HG03175 (cell line): Measurements from ENCODE around the gene ING1.
"Not testable (repeated sequence)": the region's sequence is repeated elsewhere in the genome, so short reads cannot be mapped to it uniquely, and the experiment has no call there.

Source experiments
- ATAC-seq: cut with Tn5 transposase; IDR thresholded peaks from one replicate; pipeline ENCODE4 v1.9.1; 2021; ENCODE audit warnings: mild to moderate bottlenecking, moderate library complexity; ENCODE audit not compliant: unreplicated experiment

The ING1 gene

DNA sequence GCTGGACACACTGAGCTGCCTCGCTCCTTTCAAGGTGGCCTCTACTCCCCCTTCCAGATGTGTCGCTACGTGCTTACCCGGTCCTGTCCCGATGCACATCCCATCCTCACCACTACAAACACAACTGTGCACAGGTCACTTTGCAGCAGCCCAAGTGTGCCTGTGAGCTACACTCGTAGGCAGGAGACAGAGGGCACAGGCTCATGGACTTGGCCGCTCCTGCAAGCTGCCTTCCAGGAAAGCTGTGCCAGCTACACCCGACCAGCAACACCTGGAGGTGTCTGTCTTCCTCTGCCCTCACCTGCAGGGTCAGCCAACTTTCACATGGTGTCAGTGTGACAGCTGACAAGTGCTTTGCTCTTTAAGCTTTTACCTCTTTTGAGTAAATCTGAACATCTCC, 23.0 kb upstream of the ING1 start:
- no peak for ATAC-seq

GRCh38 chr13:110695774-110696173, 17.7 kb upstream of the ING1 start:
- not testable (repeated sequence) for ATAC-seq

- ATAC-seq: no peak
These were observed 16.7 kb upstream of the ING1 start for GRCh38 chr13:110696776-110697175.

GRCh38 chr13:110697842-110698241, 15.7 kb upstream of the ING1 start:
- no peak for ATAC-seq

GRCh38 chr13:110698689-110699088, 14.8 kb upstream of the ING1 start:
- peak; percentile 86 for ATAC-seq

DNA sequence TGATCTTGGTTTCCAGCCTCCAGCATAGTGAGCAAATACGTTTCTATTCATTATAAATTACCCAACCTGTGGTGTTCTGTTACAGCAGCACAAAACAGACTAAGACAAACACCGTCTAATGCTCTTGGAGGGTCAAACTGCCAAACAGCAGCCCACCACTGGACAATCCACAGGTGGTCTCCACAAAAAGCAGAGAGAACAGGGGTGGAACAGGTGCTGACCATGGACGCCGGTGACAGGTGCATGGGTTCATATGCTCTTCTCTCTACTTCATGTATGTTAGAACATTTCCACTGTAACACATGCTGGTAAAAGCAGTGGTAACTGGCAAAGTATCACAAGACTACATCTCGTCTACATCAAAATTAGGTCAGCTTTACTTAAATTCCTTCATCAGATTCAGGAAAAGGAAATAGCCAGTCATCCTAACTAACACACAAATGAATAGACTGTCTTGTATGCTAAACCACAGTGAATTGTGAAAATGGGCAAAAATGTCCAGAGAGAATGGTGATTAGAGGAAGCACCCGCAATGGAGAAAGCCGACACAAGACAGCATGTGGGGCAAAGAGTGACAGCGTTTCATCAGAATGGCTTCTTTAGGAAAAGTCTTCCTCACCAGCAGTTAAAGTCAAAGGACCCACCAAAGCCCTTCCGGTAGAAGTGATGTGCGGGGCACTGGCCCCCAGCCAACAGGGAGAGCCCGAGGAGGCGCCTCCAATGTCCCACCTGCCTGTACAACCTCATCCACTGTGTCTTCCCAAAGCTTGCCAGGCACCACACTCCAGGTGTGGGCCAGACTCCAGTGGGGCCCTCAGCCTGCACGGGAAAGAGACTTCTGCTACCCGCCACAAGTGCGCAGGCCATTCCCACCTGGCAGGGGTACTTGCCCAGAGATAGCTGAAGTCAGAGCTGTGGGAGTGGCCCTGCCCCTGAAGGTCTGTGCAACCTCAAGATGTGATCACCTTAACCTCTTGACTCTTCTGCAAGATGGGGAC, 14.1 kb upstream of the ING1 start:
- no peak for ATAC-seq

DNA sequence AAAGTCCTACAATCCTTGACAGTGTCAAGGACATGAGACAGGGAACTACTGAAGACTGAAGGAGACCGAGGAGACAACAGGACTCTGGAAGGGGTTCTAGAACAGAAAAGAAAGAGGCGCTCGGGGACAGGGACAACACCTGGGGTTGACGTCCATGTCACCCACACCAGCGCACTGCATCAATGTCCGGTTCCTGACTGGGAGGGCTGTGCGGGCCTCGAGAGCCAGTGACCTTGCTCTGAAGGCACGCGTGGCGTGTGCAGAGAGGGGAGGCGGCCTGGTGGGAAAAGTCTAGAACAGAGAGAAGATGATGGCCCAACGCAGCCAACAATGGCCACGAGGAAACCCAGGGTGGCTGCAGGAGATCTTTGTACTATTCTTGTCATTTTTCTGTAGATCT, 13.3 kb upstream of the ING1 start:
- ATAC-seq: no peak

DNA sequence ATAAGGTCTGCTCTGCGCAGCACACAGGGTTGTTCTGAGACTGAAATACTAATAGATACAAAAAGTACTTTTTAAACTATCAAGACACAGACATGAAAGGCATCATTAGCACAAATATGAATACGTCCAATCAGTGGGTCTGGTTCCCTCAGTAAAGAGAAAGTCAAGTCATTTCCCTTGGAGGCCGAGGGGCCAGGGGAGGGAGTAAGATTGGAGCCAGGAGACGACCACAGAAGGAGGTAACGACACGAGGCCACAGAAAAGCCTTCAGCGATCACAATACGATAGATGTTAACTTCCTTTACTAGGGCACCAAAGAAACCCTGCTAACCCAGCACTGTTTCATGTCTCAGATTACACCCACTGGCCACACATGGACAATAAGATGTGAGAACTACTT, 12.9 kb upstream of the ING1 start:
- no peak for ATAC-seq

DNA sequence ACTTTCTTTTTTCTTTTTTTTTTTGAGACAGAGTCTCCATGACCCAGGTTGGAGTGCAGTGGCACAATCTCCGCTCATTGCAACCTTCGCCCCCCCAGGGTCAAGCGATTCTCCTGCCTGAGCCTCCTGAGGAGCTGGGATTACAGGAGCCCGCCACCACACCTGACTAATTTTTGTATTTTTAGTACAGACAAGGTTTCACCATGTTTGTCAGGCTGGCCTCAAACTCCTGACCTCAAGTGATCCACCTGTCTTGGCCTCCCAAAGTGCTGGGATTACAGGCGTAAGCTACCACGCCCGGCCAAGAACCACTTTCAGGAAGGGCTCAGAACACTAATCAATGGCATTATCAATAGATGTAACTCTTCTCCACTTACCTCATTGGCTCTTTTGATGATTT, 12.4 kb upstream of the ING1 start:
- ATAC-seq: not testable (repeated sequence)

- no peak for ATAC-seq
These were observed 11.4 kb upstream of the ING1 start for GRCh38 chr13:110702089-110702488.

DNA sequence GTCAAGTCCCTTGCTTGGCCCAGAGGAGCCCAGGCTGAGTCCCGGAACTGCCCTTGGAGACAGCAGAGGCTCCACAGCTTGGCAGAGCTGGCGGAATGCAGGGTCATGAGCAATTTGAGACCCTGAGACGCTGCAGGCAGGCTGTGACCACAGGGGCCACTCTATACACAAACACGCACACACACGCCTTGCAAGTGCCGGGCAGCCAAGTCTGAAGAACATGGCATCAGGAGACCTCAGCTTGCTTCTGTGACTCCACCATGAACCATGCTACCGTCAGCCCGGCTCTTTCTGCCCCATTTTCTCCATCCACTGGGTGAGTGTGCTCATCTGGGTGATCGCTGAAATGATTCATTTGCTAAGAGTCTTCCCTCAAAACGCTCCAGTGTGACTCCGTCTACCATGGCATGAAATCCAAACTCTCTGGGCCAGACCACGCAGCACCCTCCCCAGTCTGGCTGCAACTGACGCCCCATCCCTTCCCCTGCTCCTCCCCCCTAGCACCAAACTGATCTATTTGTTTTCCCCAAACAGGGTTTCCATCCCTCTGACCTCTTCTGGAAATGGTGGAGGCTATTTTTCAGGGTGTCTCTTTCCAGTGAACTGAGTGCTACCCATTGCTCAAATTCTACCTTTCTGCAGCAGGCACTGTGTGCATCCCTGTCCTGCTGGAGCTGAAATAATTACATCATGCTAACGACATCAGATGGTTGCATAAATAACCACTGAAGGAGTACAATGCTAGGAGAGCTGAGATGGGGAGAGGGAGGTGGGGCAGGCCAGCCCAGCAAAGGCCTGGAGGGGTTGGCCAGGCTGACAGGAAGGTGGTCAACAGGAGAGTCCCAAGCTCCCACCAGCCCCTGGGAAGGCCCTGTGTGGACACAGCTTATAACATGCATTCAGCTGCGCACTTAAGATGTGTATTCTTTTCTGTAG, 10.6 kb upstream of the ING1 start:
- ATAC-seq: no peak

GRCh38 chr13:110705356-110705825, 8.1 kb upstream of the ING1 start:
- ATAC-seq: no peak

DNA sequence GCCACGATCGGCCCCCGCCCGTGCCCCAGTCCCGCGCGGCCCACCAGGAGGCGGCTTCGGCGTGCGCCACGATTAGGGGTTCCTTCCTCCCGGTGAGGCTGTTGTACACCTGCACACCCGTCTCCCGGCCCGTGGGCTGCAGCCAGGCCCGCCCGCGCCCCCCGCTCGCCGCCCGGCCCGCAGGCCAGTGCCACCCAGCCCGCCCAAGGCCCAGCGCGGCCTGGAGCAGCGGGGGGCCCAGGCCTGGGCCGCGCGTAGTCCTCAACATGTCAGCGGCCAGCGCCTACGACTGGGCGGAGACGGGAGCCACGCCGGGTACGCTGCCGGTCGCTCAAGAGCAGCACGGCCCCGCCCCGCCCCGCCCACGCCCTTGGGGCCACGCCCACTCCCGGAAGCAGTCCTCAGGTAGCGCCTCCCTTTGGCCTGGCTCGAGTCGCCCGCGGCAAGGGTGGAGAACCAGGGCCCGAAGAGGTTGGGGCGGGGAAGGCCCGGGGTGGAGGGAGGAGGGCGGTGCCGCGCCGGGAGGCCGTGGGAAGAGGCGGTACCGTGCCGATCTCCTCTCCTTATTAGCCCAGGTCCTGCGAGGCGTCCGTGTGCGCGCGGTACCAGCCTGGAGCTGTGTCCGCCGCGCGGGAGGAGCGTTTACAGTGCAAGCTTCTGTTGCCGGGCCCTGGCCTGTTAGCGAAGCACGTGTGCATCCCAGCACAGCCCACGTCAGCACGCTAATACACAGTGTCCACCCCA, 7.5 kb upstream of the ING1 start, which contains the start of gene CARS2:
Gene CARS2, minus strand, starts transcription at position 291 of the 744 bp plus-strand sequence. Its CDS starts 23 bp downstream, at position 268.
- peak; percentile 93 for ATAC-seq

DNA sequence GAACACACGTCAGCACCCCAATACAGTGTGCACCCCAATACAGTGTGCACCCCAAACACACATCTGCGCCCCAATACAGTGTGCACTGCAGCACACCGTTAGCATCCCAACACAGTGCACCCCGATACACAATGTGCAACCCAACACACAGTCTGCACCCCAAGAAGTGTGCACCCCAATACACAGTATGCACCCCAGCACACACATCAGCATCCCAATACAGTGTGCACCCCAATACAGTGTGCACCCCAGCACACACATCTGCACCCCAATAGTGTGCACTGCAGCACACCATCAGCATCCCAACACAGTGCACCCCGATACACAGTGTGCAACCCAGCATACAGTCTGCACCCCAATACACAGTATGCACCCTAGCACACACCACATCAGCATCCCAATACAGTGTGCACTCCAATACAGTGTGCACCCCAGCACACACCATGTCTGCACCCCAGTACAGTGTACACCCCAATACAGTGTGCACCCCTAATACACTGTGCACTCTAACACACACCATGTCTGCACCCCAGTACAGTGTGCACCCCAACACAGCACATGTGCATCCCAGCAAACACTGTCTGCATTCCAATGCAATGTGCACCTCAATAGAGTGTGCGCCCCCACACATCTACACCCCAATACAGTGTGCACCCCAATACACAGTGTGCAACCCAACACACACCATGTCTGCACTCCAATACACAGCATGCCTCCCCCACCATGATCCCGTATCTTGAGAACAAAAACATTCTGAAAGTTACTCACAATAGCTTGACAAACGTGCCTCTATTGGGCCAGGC, 6.7 kb upstream of the ING1 start:
- no peak for ATAC-seq

DNA sequence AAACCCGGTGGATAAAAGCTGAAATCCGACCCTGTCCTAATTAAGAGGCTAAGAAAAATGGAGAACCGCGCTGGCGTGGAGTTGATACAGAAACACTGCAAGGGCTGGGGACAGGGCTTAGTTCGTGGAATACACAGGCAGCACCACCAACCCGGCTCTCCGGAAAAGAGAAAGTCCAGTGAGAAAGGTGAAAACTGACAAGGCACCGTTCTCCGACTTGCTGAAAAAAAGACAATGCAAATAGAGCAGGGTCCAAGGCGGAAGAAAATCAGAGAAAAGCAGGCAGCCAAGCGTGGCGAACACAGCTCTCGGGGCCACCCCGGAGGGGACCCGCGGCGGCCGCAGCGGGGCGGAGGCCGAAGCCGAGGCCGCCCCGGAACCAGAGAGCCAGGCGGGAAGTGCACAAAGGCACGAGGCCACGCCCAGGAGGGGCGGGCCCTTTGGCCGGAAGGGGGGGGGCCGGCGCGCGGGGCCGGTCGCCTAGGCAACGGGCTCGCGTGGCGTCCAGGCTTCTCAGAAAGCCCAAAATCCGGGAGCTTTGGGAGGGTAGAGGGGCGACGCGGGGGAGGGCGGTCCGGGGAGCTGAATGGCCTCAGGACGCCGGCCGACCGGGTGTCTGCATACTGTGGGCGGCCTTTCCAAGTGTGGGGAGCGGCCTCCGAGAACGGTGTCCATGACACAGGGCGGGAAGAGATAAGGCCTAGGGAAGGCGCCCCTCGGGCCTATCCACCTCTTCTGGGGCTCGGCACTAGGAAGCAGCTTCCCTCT, 1.2 kb upstream of the ING1 start:
- peak; percentile 30 for ATAC-seq

- peak; percentile 54 for ATAC-seq
These were observed 455 bp upstream of the ING1 start for GRCh38 chr13:110712849-110713641.

- ATAC-seq: no peak
These were observed 689 bp downstream of the ING1 start for GRCh38 chr13:110713981-110714796.
